Fibroblast of lung (primary cell): ENCODE measurements around the gene KCNMA1. TPM values are rescaled to one million over a fixed set of nuclear protein-coding genes. Genes with fewer than 3 reads are reported as not detected.

Experiments
- DNase-seq, 2 donors: peaks; one replicate each; pipeline versions ENCODE4 v3.0.0 to v3.0.0-alpha.2; 2010; ENCODE audit warnings: low read depth in 2 of 2
- H2AFZ ChIP-seq: 2 replicates; pipeline ENCODE4 v1.5.1; 2012; ENCODE audit warnings: low read length, control low read depth, inconsistent platforms
- H3K27ac ChIP-seq: 2 replicates; pipeline ENCODE4 v1.5.1; 2011; ENCODE audit warnings: low read length, control low read depth; ENCODE audit not compliant: insufficient read depth
- H3K27me3 ChIP-seq: 2 replicates; pipeline ENCODE4 v1.5.1; 2011; ENCODE audit warnings: mild to moderate bottlenecking, low read length; ENCODE audit not compliant: control insufficient read depth, insufficient read depth
- H3K36me3 ChIP-seq: 2 replicates; pipeline ENCODE4 v1.5.1; 2011; ENCODE audit warnings: low read length; ENCODE audit not compliant: control insufficient read depth, insufficient read depth
- H3K4me1 ChIP-seq: 2 replicates; pipeline ENCODE4 v1.5.1; 2011; ENCODE audit warnings: low read length; ENCODE audit not compliant: control insufficient read depth, insufficient read depth; ENCODE audit errors: extremely low read depth
- H3K4me2 ChIP-seq: 2 replicates; pipeline ENCODE4 v1.5.1; 2011; ENCODE audit warnings: low read length, control low read depth; ENCODE audit not compliant: insufficient read depth; ENCODE audit errors: extremely low read depth
- H3K4me3 ChIP-seq, 4 experiments: fragments of 200-600 bp in 1 of 4; sonication (generic) in 1 of 4; replicated peaks in 1 of 4; 2 replicates each; pipeline ENCODE4 v1.5.1; 2011 to 2016; ENCODE audit warnings: low read length in 4 of 4, low read depth in 3 of 4, mild to moderate bottlenecking in 3 of 4, control low read depth in 2 of 4, inconsistent platforms in 1 of 4, mixed read lengths in 1 of 4; ENCODE audit not compliant: insufficient read depth in 1 of 4; ENCODE audit errors: control extremely low read depth in 1 of 4
- H3K79me2 ChIP-seq: 2 replicates; pipeline ENCODE4 v1.5.1; 2012; ENCODE audit warnings: mild to moderate bottlenecking, low read length, inconsistent platforms; ENCODE audit not compliant: control insufficient read depth, insufficient read depth
- H3K9ac ChIP-seq: 2 replicates; pipeline ENCODE4 v1.5.1; 2011; ENCODE audit warnings: mild to moderate bottlenecking, low read length, control low read depth; ENCODE audit not compliant: insufficient read depth
- H3K9me3 ChIP-seq: 2 replicates; pipeline ENCODE4 v1.5.1; 2012; ENCODE audit warnings: low read depth, low read length; ENCODE audit not compliant: control insufficient read depth, insufficient read depth
- H4K20me1 ChIP-seq: 2 replicates; pipeline ENCODE4 v1.5.1; 2011; ENCODE audit warnings: low read length; ENCODE audit not compliant: control insufficient read depth, insufficient read depth; ENCODE audit errors: extremely low read depth
- CTCF ChIP-seq, 2 donors: IDR thresholded peaks in 1 of 2; conservative IDR thresholded peaks in 1 of 2; 1 replicate in 1 of 2; 2 replicates in 1 of 2; pipeline ENCODE4 v1.5.1; 2011 to 2012; ENCODE audit warnings: low read length in 2 of 2, control low read depth in 1 of 2, inconsistent platforms in 1 of 2, low read depth in 1 of 2, mild to moderate bottlenecking in 1 of 2
- EZH2 ChIP-seq: IDR thresholded peaks from 2 replicates; pipeline ENCODE4 v1.5.1; 2012; ENCODE audit warnings: low read length, control low read depth, mild to moderate bottlenecking; ENCODE audit errors: missing control alignments
- polyA plus RNA-seq, 2 donors: library from polyadenylated mRNA; depleted of rRNA in 1 of 2; stranded (reverse) in 1 of 2; unstranded in 1 of 2; fragments of >200 nt; gene quantifications; 2 replicates each; pipeline ENCODE4 v1.2.1, GENCODE V29; 2011 to 2012; ENCODE audit warnings: missing spikeins in 1 of 2
- total RNA-seq: library from RNA; depleted of rRNA; stranded (reverse); fragments of >200 nt; gene quantifications from 2 replicates; pipeline ENCODE4 v1.2.1, GENCODE V29; 2014

The KCNMA1 gene
- total and polyA plus RNA-seq, 2 donors (not counting 1 experiment from before 2014, with no cell fraction given): 31.0 to 138 TPM

- Histone ChIP-seq H3K27me3 (no peaks in the 10 kb centered on the region), H3K4me1 (no peaks in the 10 kb centered on the region), H3K36me3 (no peaks in the 10 kb centered on the region), H3K27ac (no peak overlapping the region), H4K20me1 (no peaks in the 10 kb centered on the region), H3K9me3 (no peaks in the 10 kb centered on the region), H3K9ac (no peak overlapping the region), H2AFZ (no peak overlapping the region), H3K79me2 (no peaks in the 10 kb centered on the region), H3K4me2 (no peak overlapping the region), H3K4me3 (no peak overlapping the region)
- peak in 1 of 2 donors; percentile 45 for DNase-seq
- TF ChIP-seq CTCF (conservative IDR thresholded peaks at IDR 0.05 in 1 of 2, IDR thresholded peaks at IDR 0.05 in 1 of 2; ENCODE audit: low read depth in 1 of 2, low read length in 2 of 2) (no peak), EZH2 (no peak)
These were observed 576.7 kb downstream of the KCNMA1 start for GRCh38 chr10:77060913-77061312.

GRCh38 chr10:77056650-77057049 lies 581.0 kb downstream of the KCNMA1 start:
- Histone ChIP-seq H3K4me2 (no peak overlapping the region), H3K9me3 (no peaks in the 10 kb centered on the region), H3K79me2 (no peaks in the 10 kb centered on the region), H3K9ac (no peak overlapping the region), H3K27ac (no peak overlapping the region), H3K4me1 (no peaks in the 10 kb centered on the region), H3K27me3 (no peaks in the 10 kb centered on the region), H3K4me3 (no peak overlapping the region), H3K36me3 (no peaks in the 10 kb centered on the region), H4K20me1 (no peaks in the 10 kb centered on the region), H2AFZ (no peak overlapping the region)
- DNase-seq: no peak
- TF ChIP-seq EZH2 (no peak), CTCF (conservative IDR thresholded peaks at IDR 0.05 in 1 of 2, IDR thresholded peaks at IDR 0.05 in 1 of 2; ENCODE audit: low read depth in 1 of 2, low read length in 2 of 2) (no peak)

GRCh38 chr10:77052593-77052992 lies 585.0 kb downstream of the KCNMA1 start:
- Histone ChIP-seq H3K4me2 (no peak overlapping the region), H3K4me1 (no peaks in the 10 kb centered on the region), H3K27me3 (no peaks in the 10 kb centered on the region), H3K4me3 (no peak overlapping the region), H3K36me3 (no peaks in the 10 kb centered on the region), H2AFZ (no peak overlapping the region), H3K27ac (no peak overlapping the region), H3K79me2 (no peaks in the 10 kb centered on the region), H3K9me3 (no peaks in the 10 kb centered on the region), H4K20me1 (no peaks in the 10 kb centered on the region), H3K9ac (no peak overlapping the region)
- no peak for TF ChIP-seq CTCF (conservative IDR thresholded peaks at IDR 0.05 in 1 of 2, IDR thresholded peaks at IDR 0.05 in 1 of 2; ENCODE audit: low read depth in 1 of 2, low read length in 2 of 2)
- TF ChIP-seq EZH2: no peak
- no peak for DNase-seq
